Ovary (tissue), 9 donors: ENCODE results near the gene SH3GL2. TPM values are rescaled to one million over a fixed set of nuclear protein-coding genes. Genes with fewer than 3 reads are reported as not detected.

Experiments used
- DNase-seq, 5 donors: peaks; one replicate each; pipeline ENCODE4 v3.0.0-alpha.2; 2019 to 2020
- H3K27ac ChIP-seq, 2 donors: fragments of 200-600 bp; one replicate each; pipeline versions ENCODE4 v1.5.1 to v1.8.0; 2019 to 2022
- H3K27me3 ChIP-seq: fragments of 200-600 bp; one replicate; pipeline ENCODE4 v1.8.0; 2022
- H3K36me3 ChIP-seq: fragments of 200-600 bp; sonication (generic); one replicate; pipeline ENCODE4 v1.5.1; 2019
- H3K4me1 ChIP-seq: one replicate; pipeline ENCODE4 v1.8.1; 2013; ENCODE audit warnings: mild to moderate bottlenecking, moderate library complexity; ENCODE audit not compliant: insufficient read depth
- H3K4me3 ChIP-seq: fragments of 200-600 bp; sonication (generic); one replicate; pipeline ENCODE4 v1.5.1; 2017
- H3K9me3 ChIP-seq, 2 donors: fragments of 200-600 bp in 1 of 2; sonication (generic) in 1 of 2; one replicate each; pipeline versions ENCODE4 v1.5.1 to v1.8.1; 2013 to 2019; ENCODE audit warnings: mild to moderate bottlenecking in 1 of 2, moderate library complexity in 1 of 2
- CTCF ChIP-seq, 3 donors: fragments of 450-650 bp in 2 of 3; fragments of 200-600 bp in 1 of 3; IDR thresholded peaks; one replicate each; pipeline versions ENCODE4 v1.5.1 to v1.8.0; 2016 to 2022; ENCODE audit warnings: antibody characterized with exemption in 3 of 3, mild to moderate bottlenecking in 1 of 3
- EP300 ChIP-seq: sonication (generic); formaldehyde crosslinking; IDR thresholded peaks from one replicate; pipeline ENCODE4 v1.6.1; 2017; ENCODE audit warnings: antibody characterized with exemption
- POLR2A ChIP-seq: fragments of 450-650 bp; IDR thresholded peaks from one replicate; pipeline ENCODE4 v1.6.1; 2017; ENCODE audit warnings: antibody characterized with exemption, mild to moderate bottlenecking, moderate library complexity
- WGBS, 3 donors: extraction: QIAGEN DNeasy Blood & Tissue Kit in 1 of 3; methylation state at CpG; one replicate each; pipeline versions ENCODE4 v1.1.5 to v1.1.7; 2013 to 2017; 5-methylcytosine and 5-hydroxymethylcytosine counted together
- intact Hi-C, 4 donors: fragments of 100-400 bp; cut with DNase I; formaldehyde crosslinking; loops; one replicate each; pipeline versions ENCODE4 v1.11.0 to v1.15.1; 2022 to 2023
- polyA plus RNA-seq, 2 donors: library from polyadenylated mRNA; stranded (reverse); fragments of 200-250 nt in 1 of 2; fragments of 350-450 nt in 1 of 2; fragmentation: Illumina TruSeq in 1 of 2; extraction: RNeasy Lipid Tissue Mini Kit (QIAGEN cat#74804) in 1 of 2; gene quantifications; one replicate each; pipeline ENCODE4 v1.2.3, GENCODE V29; 2013 to 2014
- total RNA-seq, 7 donors: library from RNA; depleted of rRNA in 2 of 7; stranded (reverse); fragments of >200 nt in 2 of 7; fragmentation: NEBNext Ultra II Directional in 3 of 7; extraction: Animal tissue kit (Norgen Biotek cat#: 25700) in 3 of 7; gene quantifications; one replicate each; pipeline versions ENCODE4 v1.1.0 to v1.2.4, GENCODE V29; 2016 to 2023
- donor health status: DM: no; HTN: no; CAD: no; lungs with moderate emphysema.
- donor health status: DM: no; HTN: no; CAD: no.
- donor health status: Bipolar disorder and iron deficiency.
- donor health status: DM: yes; HTN: yes; CAD: no.
- donor health status: DM: no; HTN: no; CAD: no.
- donor health status: DM: yes; HTN: yes; CAD: no.

The SH3GL2 gene
- total and polyA plus RNA-seq, 9 donors, result 0.25 to 4.9 (median 0.98) TPM; not detected in 1

- Histone ChIP-seq H3K27me3 (no peaks in the 10 kb centered on the region), H3K4me1 (no peaks in the 10 kb centered on the region), H3K27ac (no peak overlapping the region), H3K36me3 (no peaks in the 10 kb centered on the region), H3K4me3 (no peak overlapping the region), H3K9me3 (no peaks in the 10 kb centered on the region)
- intact Hi-C loops, result loop anchor here in 1 of 4 donors (10.0 kb wide), 2 partner anchors 269 to 679 kb away; no protein-coding TSS in a partner anchor
- no peak for DNase-seq
- TF ChIP-seq EP300 (no peak), CTCF (IDR thresholded peaks at IDR 0.05) (no peak), POLR2A (no peak)
- WGBS, 3 donors, result 91 to 94% (median 94%) methylated on average over 7 of the region's 7 CpGs
Observed at GRCh38 chr9:17536027-17536426, 42.8 kb upstream of the SH3GL2 start.

GRCh38 chr9:17551023-17551422, 27.8 kb upstream of the SH3GL2 start:
- intact Hi-C loops, result no loop called here
- 39 to 58% (median 42%) methylated on average over 2 of the region's 2 CpGs for WGBS, 3 donors
- no peak overlapping the region for H3K27ac ChIP-seq
- H3K9me3 ChIP-seq, result no peaks in the 10 kb centered on the region
- DNase-seq, result no peak
- TF ChIP-seq POLR2A (no peak), CTCF (IDR thresholded peaks at IDR 0.05) (no peak), EP300 (no peak)
- no peak overlapping the region for H3K4me3 ChIP-seq
- no peaks in the 10 kb centered on the region for H3K27me3 ChIP-seq
- H3K4me1 ChIP-seq, result no peaks in the 10 kb centered on the region
- H3K36me3 ChIP-seq, result no peaks in the 10 kb centered on the region

GRCh38 chr9:17555362-17556054, 23.4 kb upstream of the SH3GL2 start:
- TF ChIP-seq EP300 (no peak), POLR2A (no peak)
- no peak for DNase-seq
- Histone ChIP-seq H3K27me3 (no peaks in the 10 kb centered on the region), H3K27ac (no peak overlapping the region), H3K9me3 (no peaks in the 10 kb centered on the region), H3K4me1 (no peaks in the 10 kb centered on the region), H3K36me3 (no peaks in the 10 kb centered on the region), H3K4me3 (no peak overlapping the region)
- WGBS, 3 donors, result 49 to 56% (median 52%) methylated on average over 4 of the region's 4 CpGs
- intact Hi-C loops, result no loop called here

GRCh38 chr9:17556255-17556654, 22.6 kb upstream of the SH3GL2 start:
- H3K36me3 ChIP-seq, result no peaks in the 10 kb centered on the region
- H3K27me3 ChIP-seq, result no peaks in the 10 kb centered on the region
- TF ChIP-seq EP300, result no peak
- no peak for TF ChIP-seq POLR2A
- TF ChIP-seq CTCF (IDR thresholded peaks at IDR 0.05), result no peak
- intact Hi-C loops, result no loop called here
- no peak overlapping the region for H3K27ac ChIP-seq
- no peaks in the 10 kb centered on the region for H3K4me1 ChIP-seq
- H3K4me3 ChIP-seq, result no peak overlapping the region
- 55 to 70% (median 63%) methylated on average over 8 of the region's 8 CpGs for whole genome bisulfite sequencing, 3 donors
- no peak for DNase-seq
- H3K9me3 ChIP-seq, result no peaks in the 10 kb centered on the region

- intact Hi-C loops, result no loop called here
- no peaks in the 10 kb centered on the region for H3K36me3 ChIP-seq
- no peak for DNase-seq
- no peak for TF ChIP-seq CTCF (IDR thresholded peaks at IDR 0.05)
- no peak for TF ChIP-seq POLR2A
- no peak for TF ChIP-seq EP300
- H3K4me3 ChIP-seq, result no peak overlapping the region
- WGBS, 3 donors, result 0 to 7% (median 3%) methylated on average over 2 of the region's 2 CpGs
- H3K9me3 ChIP-seq, result no peaks in the 10 kb centered on the region
- no peaks in the 10 kb centered on the region for H3K4me1 ChIP-seq
- H3K27ac ChIP-seq, result no peak overlapping the region
- H3K27me3 ChIP-seq, result no peaks in the 10 kb centered on the region
Observed at GRCh38 chr9:17556935-17557334, 21.9 kb upstream of the SH3GL2 start.
